Stromal cell of bone marrow (primary cell): ENCODE results near the gene TRPV2.
A peak's percentile ranks its signal among the peaks of the same experiment; 100 is the strongest.

ENCODE experiments used
- DNase-seq: peaks from one replicate; pipeline ENCODE4 v3.0.0-alpha.2; 2012; ENCODE audit warnings: low read depth

TRPV2 gene

GRCh38 chr17:16407911-16408588 lies 7.3 kb upstream of the TRPV2 start:
- no peak for DNase-seq

DNA sequence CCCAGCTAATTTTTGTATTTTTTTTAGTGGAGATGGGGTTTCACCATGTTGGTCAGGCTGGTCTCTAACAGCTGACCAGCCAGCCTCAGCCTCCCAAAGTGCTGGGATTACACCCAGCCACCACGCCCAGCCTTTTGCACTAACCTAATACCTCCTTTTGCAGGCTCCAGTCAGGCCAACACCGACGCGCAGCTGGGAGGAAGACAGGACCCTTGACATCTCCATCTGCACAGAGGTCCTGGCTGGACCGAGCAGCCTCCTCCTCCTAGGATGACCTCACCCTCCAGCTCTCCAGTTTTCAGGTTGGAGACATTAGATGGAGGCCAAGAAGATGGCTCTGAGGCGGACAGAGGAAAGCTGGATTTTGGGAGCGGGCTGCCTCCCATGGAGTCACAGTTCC lies 2.0 kb downstream of the TRPV2 start:
- no peak for DNase-seq

DNA sequence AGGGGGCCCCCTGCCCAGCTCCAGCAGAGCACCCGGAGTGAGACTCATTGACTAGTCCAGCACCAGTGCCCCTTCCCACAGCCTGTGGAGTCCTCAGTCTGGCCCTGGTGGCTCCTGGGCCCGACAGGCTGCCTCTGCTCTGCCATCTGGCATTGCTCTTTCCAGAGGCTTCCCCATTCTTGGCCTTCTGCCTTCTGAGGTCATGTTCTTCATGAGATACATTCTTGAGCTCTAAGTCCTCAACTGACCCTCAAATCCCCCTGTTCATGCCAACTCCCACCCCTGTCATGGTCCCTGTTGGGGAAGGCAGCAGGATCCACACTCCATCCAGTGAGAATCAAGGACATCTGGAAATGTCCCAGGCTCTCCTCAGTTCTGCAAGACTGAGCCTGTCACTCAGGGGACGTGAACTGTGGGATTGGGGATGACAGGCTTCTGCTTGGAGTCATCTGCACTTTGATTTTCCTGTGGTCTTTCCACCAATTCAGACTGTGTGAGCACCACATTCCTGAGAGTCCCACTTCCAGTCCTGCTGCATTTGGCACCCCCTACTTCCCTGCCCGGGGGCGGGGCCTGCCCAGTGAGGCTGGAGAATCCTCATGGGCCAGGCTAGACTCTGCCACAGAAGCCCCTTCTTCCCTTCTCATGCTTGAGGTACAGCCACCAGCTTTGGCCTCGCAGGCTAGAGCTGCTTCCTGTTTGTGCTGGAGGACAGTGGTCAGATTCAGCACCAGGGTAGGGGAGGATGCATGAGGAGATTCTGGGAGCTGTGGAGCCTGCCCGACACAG lies 2.7 kb downstream of the TRPV2 start:
- no peak for DNase-seq

GRCh38 chr17:16418685-16419068 lies 3.3 kb downstream of the TRPV2 start:
- DNase-seq: no peak

DNA sequence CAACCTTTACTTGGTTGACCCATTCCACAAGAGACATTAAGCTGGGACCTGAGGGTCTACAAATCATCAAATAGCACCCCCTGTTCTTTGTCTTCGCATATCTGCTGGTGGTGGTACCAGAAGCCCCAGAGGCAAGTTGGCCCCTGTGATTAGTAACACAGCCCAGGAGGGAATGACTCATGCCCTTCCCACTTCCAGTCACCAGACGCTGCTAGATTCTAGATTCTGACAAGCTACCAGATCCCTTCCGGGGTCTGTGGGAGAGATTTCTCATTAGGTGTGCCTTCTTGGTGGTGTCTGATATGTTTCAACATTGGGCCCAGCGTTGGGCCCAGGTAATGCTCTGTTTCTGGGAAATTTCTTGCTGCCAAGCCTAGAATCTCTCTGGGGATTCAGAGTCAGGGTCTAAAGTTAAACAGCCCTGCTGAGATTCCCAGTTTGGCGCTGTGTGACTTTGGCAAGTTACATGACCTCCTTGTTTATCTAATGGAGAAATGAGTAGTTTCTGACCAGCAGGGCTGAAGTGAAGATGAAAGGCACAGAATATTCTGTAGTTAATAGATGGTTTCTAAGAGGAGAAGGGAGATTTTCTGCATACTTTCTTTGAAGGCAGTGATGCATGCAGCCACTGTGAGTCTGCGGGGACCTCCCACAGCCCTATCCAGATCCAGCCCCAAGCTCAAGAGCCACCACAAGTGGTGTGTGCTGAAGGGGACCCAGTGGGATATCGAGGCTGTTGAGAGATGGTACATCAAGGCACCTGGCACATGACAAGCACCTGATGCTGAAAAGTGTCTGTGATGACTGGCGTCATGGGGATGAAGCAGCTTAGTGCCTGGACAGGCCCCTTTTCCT lies 3.9 kb downstream of the TRPV2 start:
- DNase-seq: peak; percentile 87

DNA sequence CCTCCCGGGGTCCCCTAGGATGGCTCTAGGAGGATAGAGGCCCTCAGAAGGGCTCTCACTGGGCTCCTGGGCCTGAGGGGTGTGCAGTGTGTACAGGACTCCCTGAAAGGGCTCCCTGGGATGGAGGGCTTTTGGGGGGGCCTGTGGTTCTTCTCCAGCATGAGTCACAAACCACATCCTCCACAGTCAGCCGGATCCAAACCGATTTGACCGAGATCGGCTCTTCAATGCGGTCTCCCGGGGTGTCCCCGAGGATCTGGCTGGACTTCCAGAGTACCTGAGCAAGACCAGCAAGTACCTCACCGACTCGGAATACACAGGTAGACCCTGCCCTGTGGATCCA lies 4.5 kb downstream of the TRPV2 start:
- DNase-seq: peak; percentile 75

DNA sequence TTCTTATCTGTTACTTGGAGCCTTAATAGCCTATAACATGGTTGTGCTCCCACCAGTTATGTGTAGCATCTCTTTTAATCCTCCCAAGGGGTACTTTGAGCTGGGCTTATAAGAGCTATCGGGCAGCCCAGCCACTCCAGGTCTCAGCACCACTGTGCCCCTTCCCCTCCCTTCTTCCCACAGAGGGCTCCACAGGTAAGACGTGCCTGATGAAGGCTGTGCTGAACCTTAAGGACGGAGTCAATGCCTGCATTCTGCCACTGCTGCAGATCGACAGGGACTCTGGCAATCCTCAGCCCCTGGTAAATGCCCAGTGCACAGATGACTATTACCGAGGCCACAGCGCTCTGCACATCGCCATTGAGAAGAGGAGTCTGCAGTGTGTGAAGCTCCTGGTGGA lies 7.0 kb downstream of the TRPV2 start:
- DNase-seq: no peak

- DNase-seq: no peak
Measured at GRCh38 chr17:16423226-16423872, 8.0 kb downstream of the TRPV2 start.

DNA sequence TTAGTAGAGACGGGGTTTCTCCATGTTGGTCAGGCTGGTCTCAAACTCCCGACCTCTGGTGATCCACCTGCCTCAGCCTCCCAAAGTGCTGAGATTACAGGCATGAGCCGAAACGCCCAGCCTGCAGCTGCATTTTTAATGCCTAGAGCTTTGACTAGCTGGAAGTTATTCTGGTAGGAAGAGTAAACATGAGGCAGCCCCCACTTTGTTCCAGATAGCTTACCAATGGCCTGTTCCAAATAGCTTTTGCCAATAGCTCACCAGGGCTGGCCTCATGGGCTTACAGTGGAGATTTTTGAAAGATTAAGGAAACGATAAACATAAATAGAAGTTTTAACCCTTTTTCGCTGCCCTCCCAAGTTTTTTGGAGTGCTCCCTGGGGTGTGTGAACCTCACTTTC lies 9.8 kb downstream of the TRPV2 start:
- DNase-seq: no peak

GRCh38 chr17:16425698-16426659 lies 10.6 kb downstream of the TRPV2 start:
- DNase-seq: no peak

DNA sequence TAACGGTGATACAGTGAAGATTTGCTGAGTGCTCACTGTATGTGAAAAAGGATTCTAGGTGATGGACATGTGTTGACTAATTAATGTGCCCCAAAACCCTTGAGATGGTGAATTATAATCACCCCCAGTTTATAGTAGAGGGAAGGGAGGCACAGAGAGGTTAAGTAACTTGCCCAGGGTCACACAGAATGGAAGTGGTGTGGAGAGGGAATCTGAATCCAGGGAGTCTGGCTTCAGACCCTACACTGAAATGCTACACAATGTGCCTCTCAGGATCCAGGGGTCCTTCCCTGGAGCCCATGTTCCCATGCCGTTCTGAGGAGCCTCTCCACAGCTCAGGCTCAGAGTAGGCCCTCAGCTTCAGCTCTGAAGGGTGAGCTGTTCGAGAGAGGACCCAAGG lies 11.6 kb downstream of the TRPV2 start:
- no peak for DNase-seq

DNA sequence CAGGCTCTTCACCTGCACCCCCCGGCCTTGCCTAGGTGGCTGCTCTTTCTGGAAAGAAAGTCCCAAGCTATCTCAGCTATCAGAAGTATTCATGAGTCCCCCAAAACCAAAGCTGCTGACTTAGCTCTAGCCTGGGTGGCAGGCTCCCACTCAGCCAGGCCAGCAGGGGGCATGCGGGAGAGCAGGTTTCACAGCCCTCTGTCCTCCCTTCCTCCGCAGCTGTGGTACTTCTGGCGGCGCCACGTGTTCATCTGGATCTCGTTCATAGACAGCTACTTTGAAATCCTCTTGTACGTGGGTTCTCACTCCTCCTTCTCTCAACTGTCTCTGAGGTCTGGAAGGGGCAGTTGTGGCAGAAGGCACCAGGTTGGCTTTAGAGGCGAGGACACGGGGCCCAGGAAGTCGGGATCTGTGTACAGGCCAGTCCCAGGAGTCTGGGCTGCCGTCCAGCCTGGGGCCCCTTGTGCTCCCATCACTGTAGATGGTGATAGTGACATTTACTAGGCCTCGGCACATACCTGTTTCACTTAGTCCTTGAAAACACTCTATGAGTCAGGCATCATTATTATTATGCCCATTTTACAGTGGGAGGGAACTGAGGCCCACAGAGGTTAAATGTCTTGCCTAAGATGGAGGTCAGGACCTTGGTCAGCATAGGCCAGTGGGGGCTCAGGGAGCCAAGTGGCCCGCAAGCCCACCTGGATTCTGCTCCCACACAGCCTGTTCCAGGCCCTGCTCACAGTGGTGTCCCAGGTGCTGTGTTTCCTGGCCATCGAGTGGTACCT lies 12.9 kb downstream of the TRPV2 start:
- no peak for DNase-seq

GRCh38 chr17:16429083-16429482 lies 13.7 kb downstream of the TRPV2 start:
- DNase-seq: no peak

DNA sequence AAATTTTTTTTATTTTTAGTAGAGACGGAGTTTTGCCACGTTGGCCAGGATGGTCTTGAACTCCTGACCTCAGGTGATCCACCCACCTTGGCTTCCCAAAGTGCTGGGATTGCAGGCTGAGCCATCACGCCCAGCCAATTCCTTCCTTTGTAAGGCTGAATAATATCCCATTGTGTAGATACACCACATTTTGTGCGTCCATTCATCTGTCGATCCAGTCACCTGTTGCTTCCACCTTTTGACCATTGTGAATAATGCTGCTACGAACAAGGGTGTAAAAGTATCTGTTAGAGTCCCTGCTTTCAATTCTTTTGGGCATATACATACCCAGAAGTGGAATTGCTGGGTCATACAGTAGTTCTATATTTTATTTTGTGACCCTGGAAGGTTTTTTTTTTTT lies 15.3 kb downstream of the TRPV2 start:
- DNase-seq: no peak

GRCh38 chr17:16432017-16432416 lies 16.6 kb downstream of the TRPV2 start:
- DNase-seq: no peak

GRCh38 chr17:16433514-16433913 lies 18.1 kb downstream of the TRPV2 start:
- no peak for DNase-seq

DNA sequence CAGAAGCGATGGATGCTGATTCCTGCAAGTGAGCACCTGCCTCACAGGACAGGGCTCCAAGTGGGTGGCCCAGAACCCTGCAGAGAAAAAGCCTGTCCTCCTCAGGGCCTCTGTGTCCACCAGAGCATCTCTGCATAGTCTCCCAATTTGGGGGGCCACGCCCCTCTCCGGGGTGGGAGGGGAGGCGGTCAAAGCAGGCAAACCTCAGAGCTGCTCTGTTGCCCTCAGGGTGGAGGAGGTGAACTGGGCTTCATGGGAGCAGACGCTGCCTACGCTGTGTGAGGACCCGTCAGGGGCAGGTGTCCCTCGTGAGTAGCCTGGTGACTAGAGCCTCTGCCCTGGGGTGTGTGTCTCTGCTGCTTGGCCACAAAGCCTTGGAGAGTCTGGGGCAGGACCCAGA lies 19.3 kb downstream of the TRPV2 start:
- no peak for DNase-seq

GRCh38 chr17:16435925-16436886 lies 20.8 kb downstream of the TRPV2 start:
- DNase-seq: no peak

GRCh38 chr17:16437083-16437482 lies 21.7 kb downstream of the TRPV2 start:
- no peak for DNase-seq
